ENCODE results near the gene PADI1.

Gene PADI1

GRCh38 chr1:17204546-17205440 is at the start of gene PADI1:
Gene PADI1, plus strand, starts transcription at chr1:17205128. Its CDS starts 90 bp downstream, at chr1:17205218.
- DNase-seq = no peak

- no peak for DNase-seq
Observed at GRCh38 chr1:17155257-17155920, 49.5 kb upstream of the PADI1 start.

GRCh38 chr1:17156108-17156507 is 48.8 kb upstream of the PADI1 start:
- DNase-seq = no peak

DNA sequence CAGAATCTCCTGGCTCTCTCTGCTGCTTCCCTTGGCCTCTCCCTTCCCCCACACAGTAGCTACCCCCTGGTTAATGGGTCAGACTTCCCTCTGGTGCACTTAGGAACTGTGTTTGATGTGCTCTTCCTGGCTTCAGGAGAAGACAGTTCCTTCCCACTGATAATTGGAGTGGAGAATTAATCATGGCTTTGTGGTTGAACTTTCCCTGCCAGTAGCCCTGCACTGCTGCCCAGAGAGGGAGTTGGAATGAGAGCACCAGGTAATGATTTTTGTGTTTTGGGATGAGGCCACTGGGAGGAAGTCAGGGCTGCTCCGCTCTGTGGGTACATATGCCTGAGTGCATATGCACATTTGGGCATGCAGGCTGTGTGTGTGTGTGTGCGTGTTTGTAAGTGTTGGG is 46.0 kb upstream of the PADI1 start:
- DNase-seq = no peak

DNA sequence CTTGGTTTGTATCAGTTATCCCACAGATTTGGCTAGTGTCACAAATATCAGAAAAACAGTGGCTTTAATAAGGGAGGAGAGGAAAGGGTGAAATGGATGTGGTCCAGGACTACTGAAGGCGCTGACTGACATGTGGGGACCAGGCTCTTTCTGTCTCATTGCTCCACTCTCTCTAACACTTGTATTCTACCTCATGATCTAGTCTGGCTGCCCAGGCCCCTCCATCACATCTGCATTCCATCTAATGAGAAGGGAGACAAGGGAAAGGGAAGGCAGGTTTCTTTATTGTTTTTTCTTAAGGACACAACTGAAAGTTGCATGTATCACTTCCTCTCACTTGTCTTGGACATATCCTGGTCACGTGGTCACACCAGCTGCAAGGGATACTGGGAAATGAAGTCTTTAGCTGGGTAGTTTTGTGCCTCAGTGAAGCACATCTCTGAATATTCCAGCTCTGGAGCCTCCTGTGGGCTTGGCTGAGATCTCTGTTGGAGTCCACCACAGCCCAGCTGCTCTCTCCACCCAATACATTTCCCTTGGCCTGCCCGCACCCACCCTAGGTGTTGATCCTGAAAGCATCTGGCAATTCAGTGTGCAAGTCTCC is 43.7 kb upstream of the PADI1 start:
- no peak for DNase-seq

- DNase-seq = no peak
Observed at GRCh38 chr1:17161926-17162800, 42.8 kb upstream of the PADI1 start.

DNA sequence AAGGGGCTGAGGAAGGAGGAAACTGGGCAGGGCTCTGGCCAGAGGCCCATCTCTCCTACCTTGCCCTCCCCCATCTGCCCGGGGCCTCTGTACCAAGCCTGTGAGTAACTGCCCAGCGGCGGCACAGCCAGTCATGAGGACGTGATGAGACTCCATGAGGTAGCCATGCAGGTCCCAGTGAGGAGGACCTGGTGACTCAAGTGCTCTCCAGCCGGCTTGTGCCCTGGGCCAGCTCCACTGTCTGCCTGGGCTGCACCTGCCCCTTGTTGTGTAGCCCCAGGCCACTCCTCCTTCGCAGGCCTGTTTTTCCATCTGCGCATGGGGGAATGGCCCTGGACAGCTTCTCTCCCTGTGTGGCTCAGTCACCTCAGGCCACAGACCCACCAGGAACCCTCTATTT is 42.0 kb upstream of the PADI1 start:
- DNase-seq = peak; percentile 51

- DNase-seq = no peak
Observed at GRCh38 chr1:17163371-17163770, 41.6 kb upstream of the PADI1 start.

DNA sequence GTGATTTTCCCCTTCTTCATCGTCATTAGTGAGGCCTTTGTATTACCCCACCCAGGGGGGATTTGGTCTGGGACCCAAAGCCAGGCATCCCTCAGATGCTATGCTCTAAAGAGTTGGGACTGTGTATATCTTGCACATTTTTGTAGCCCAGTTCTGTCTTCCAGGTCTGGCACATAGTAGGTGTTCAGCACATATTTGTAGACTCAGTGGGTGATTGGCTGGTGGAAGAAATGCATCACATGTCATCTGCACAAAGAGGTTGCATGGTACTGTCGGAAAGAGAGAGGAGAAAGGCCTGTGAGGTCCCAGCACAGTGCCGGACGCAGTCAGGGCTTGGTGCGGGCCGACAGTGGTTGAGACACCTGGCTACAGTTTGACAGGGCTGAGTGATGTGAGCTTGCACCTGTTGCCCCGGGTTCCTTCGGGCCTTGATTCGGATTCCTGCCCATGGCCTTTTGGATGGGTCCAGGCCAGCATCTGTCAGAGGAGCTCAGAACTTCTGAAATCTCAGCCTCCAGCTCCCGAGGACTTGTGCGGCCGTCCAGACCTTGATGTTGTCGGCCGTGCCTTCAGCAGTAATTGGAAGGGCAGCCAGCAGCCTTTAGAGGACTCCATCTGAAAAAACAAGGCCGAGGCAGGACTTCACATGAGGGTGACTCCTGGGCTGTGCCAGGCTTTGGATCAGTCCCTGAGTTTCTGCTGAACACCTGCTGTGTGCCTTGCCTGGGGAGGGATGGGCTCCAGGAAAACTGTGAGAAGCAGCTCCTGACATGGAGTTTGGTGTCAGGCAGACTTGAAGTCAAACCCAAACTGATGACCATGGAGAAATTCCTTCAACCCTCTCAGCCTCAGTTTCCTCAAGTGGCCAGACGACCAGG is 40.9 kb upstream of the PADI1 start:
- no peak for DNase-seq

DNA sequence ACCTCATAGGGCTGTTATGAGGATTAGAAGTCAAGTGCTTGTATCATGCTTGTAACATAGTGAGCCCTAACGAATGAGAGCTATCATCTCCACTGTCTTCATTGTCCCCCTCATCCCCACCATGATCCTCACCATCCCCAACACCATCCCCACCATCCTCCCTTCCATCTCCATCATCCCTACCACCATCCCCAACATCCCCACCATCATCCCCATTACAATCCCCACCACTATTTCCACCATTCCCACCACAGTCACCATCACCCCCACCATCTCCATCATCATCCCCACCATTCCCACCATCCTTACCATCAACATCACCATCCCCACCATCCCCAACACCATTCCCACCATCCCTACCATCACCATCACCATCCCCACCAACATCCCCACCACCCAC is 39.1 kb upstream of the PADI1 start:
- DNase-seq = no peak

DNA sequence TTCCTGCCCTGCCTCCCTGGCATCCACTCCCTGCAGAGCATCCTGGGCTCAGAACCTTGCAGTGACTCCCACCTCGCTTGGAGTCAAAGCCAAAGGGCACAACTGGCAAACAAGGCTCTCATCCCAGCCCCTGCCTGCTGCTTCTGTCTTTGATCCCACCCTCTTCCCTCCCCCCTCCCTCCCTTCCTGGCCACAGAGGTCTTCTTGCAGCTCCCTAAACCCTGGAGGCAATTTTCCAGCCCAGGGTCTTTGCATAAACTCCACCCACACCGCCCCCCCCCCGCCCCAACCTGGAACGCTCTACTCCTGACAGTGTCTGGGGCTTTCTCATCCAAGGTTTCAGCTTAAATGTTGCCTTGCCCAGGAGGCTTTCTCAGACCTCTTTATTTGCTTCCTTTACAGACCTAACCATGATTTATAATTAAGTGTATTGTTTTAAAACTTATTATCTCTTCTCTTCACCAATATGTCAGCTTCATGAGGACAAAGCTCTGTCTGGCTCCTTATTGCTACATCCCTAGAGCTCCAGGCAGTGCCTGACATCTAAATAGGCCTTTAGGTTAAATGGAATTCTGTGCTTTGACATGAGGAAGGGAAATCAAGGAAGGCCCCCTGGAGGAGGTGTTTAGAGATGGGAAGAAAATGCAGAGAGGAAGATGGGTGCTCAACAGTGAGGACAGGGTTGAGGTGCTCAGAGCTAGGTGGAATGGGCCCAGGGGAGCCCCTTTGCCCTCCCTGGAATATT is 37.7 kb upstream of the PADI1 start:
- DNase-seq = no peak

- DNase-seq = no peak
Observed at GRCh38 chr1:17167786-17168090, 37.2 kb upstream of the PADI1 start.

- DNase-seq = no peak
Observed at GRCh38 chr1:17168091-17168876, 36.6 kb upstream of the PADI1 start.

DNA sequence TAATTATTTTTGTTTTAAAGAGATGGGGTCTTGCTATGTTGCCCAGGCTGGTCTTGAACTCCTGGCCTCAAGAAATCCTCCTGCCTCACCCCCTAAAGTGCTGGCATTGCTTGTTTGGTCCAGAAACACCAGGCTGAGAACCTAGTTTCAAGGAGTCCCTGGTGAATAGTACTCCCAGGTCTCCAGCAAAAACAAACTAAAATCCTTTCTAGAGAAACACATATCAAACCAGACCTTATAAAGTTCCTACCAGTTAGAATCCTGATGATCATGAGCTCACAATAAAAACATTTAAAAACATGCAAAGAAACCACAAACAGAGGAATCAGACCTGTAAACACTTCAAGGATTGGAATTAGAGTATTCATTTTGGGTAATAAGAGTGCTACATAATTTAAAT is 34.4 kb upstream of the PADI1 start:
- DNase-seq = no peak

GRCh38 chr1:17173217-17173616 is 31.7 kb upstream of the PADI1 start:
- no peak for DNase-seq

DNA sequence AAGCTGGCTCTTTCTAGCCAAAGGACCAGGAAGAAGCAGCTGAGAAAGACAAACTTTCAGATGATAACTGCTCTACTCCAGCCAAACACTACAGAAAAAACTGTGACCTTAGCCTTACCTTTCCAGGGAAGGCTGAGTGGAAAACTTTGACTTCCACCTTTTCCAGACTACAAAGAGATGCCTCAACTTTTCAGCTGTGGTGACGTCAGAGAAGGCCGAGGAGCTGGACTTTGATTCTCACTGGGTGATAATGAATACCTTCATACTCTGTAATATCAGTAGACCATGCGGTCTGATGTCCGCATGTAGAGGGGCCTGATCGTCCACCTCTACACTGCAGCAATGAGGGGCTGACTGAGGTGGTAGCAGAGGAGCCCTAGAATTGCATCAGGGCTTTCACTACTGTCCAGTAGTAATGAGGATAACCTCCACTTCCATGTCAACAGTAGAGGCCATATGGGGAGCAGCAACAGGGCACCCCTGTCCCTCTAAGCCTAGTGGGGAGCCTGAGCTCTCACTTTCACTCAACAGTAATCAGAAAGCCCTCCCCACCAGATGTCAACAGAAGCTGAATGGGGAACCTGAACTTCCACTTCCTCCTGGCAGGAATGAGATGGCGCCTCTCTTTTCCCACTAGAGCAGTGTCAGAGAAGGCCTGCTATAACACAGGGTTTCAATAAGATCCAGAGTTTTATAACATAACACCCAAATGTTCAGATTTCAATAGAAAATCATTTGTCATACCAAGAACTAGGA is 28.4 kb upstream of the PADI1 start:
- no peak for DNase-seq

DNA sequence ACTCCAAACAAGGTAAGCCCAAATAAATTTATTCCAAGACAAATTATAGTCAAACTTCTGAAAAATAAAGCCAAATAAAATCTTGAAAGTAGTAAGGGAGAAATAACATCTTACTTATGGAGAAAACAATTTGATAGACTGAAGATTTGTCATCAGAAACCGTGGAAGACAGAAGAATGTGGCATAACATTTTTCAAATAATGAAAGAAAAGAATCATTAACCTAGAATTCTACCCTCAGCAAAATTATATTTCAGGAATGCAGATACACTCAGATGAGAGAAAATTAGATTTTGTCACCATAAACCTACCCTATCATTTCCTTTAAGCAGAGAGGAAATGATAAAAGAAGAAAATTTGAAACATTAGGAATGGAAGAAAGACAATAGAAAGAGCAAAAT is 27.3 kb upstream of the PADI1 start:
- no peak for DNase-seq

GRCh38 chr1:17181781-17182464 is 23.0 kb upstream of the PADI1 start:
- DNase-seq = no peak

All from NCI-H510A (cell line).